MCF 10A (cell line): ENCODE results near the gene PAK1IP1. TPM values are rescaled to one million over a fixed set of nuclear protein-coding genes. Genes with fewer than 3 reads are reported as not detected.

Experiments
- BruUV-seq: library from RNA; stranded (reverse); fragments of 400-500 nt; replicated peaks from 2 replicates; lab custom pipeline; 2021; lab: Mats Ljungman, UMichigan
- CTCF ChIA-PET: fragments of 300-600 bp; sonication (Branson Sonifier 250); formaldehyde crosslinking; extraction: SDS; loops from one replicate; lab custom pipeline; 2021; ENCODE audit warnings: antibody characterized with exemption, inconsistent platforms; lab: Yijun Ruan, JAX
- POLR2A ChIA-PET: fragments of 300-600, 350-650 bp; sonication (Branson Sonifier 250); formaldehyde crosslinking; extraction: SDS; loops from one replicate; lab custom pipeline; 2020; ENCODE audit warnings: antibody characterized with exemption, inconsistent platforms; lab: Yijun Ruan, JAX
- DNase-seq: peaks from one replicate; pipeline ENCODE4 v3.0.0-alpha.2; 2018; ENCODE audit not compliant: unreplicated experiment
- H3K27ac Mint-ChIP-seq: one replicate; pipeline ENCODE4 v1.8.0; 2022; ENCODE audit warnings: mild to moderate bottlenecking, low read depth, mixed read lengths; ENCODE audit not compliant: unreplicated experiment
- H3K27me3 Mint-ChIP-seq: one replicate; pipeline ENCODE4 v1.8.0; 2022; ENCODE audit warnings: mixed read lengths; ENCODE audit not compliant: insufficient read depth, unreplicated experiment
- H3K36me3 Mint-ChIP-seq: one replicate; pipeline ENCODE4 v1.8.0; 2022; ENCODE audit warnings: mild to moderate bottlenecking, moderate library complexity, mixed read lengths; ENCODE audit not compliant: insufficient read depth, unreplicated experiment
- H3K4me1 Mint-ChIP-seq: one replicate; pipeline ENCODE4 v1.8.0; 2022; ENCODE audit warnings: mixed read lengths; ENCODE audit not compliant: insufficient read depth, unreplicated experiment
- H3K4me3 Mint-ChIP-seq: one replicate; pipeline ENCODE4 v1.8.0; 2022; ENCODE audit warnings: mild to moderate bottlenecking, moderate library complexity, mixed read lengths; ENCODE audit not compliant: unreplicated experiment
- H3K9me3 Mint-ChIP-seq: one replicate; pipeline ENCODE4 v1.8.0; 2022; ENCODE audit warnings: mixed read lengths; ENCODE audit not compliant: unreplicated experiment
- CTCF ChIP-seq: fragments of 200-600 bp; IDR thresholded peaks from one replicate; pipeline ENCODE4 v1.8.0; 2022; ENCODE audit warnings: antibody characterized with exemption, mild to moderate bottlenecking; ENCODE audit not compliant: unreplicated experiment
- intact Hi-C: fragments of 100-400 bp; cut with micrococcal nuclease; formaldehyde crosslinking; loops from 2 replicates; pipeline ENCODE4 v1.14.1; 2022
- total RNA-seq: library from RNA; stranded (reverse); gene quantifications from 2 replicates; pipeline ENCODE4 v1.2.3, GENCODE V29; 2022

PAK1IP1 gene
- total RNA-seq, 1 experiment from 2014 or later, result 38.1 TPM

GRCh38 chr6:10725716-10726115, 30.9 kb downstream of the PAK1IP1 start:
- H3K27me3 Mint-ChIP-seq, result no peaks in the 10 kb centered on the region
- intact Hi-C loops, result no loop called here
- peak overlapping the region; percentile 89 for H3K27ac Mint-ChIP-seq
- DNase-seq, result no peak
- POLR2A ChIA-PET, result interaction anchor here (6.3 kb wide), 1 partner anchor 20 kb away, joined by 185 read pairs; the partner anchor contains the start of gene TMEM14B
- CTCF ChIA-PET, result no interaction called here
- no TSS peak for BruUV-seq
- peaks cover 39% of the 10 kb centered on the region for H3K36me3 Mint-ChIP-seq
- H3K9me3 Mint-ChIP-seq, result no peaks in the 10 kb centered on the region
- H3K4me1 Mint-ChIP-seq, result peaks cover 30% of the 10 kb centered on the region
- TF ChIP-seq CTCF, result no peak
- peak overlapping the region; percentile 24 for H3K4me3 Mint-ChIP-seq

- ChIA-PET POLR2A (interaction anchor here (0.8 kb wide), 1 partner anchor 17 kb away, joined by 4 read pairs; no protein-coding TSS in a partner anchor), CTCF (interaction anchor here (0.6 to 1.3 kb wide), 2 partner anchors 220 to 381 kb away, joined by 3 to 4 read pairs; partner anchors contain the start of gene ERVFRD-1)
- intact Hi-C loops, result no loop called here
- H3K4me3 Mint-ChIP-seq, result no peak overlapping the region
- no peak for DNase-seq
- TF ChIP-seq CTCF, result no peak
- H3K27me3 Mint-ChIP-seq, result no peaks in the 10 kb centered on the region
- no TSS peak for BruUV-seq
- peaks cover 70% of the 10 kb centered on the region for H3K36me3 Mint-ChIP-seq
- no peaks in the 10 kb centered on the region for H3K9me3 Mint-ChIP-seq
- H3K4me1 Mint-ChIP-seq, result peaks cover 17% of the 10 kb centered on the region
- peak overlapping the region; percentile 77 for H3K27ac Mint-ChIP-seq
These were observed 35.5 kb downstream of the PAK1IP1 start for GRCh38 chr6:10730254-10730653.

GRCh38 chr6:10733151-10733715, 38.5 kb downstream of the PAK1IP1 start:
- intact Hi-C loops, result no loop called here
- Mint-ChIP-seq H3K27ac (peak overlapping the region; percentile 88), H3K4me1 (peaks cover 7% of the 10 kb centered on the region), H3K9me3 (no peaks in the 10 kb centered on the region), H3K27me3 (no peaks in the 10 kb centered on the region), H3K4me3 (no peak overlapping the region), H3K36me3 (peaks cover 61% of the 10 kb centered on the region)
- ChIA-PET CTCF (interaction anchor here (0.6 to 0.9 kb wide), 3 partner anchors 9 to 38 kb away, joined by 3 to 6 read pairs (median 3); partner anchors contain the start of genes PAK1IP1 and TMEM14B), POLR2A (interaction anchor here (0.8 to 2.3 kb wide), 5 partner anchors 9 to 26 kb away, joined by 3 to 14 read pairs (median 6); partner anchors contain the start of gene TMEM14C)
- no TSS peak for BruUV-seq
- no peak for DNase-seq
- no peak for TF ChIP-seq CTCF

GRCh38 chr6:10733863-10734262, 39.1 kb downstream of the PAK1IP1 start:
- no peak for TF ChIP-seq CTCF
- ChIA-PET CTCF (interaction anchor here (0.6 to 0.9 kb wide), 2 partner anchors 39 to 68 kb away, joined by 3 to 6 read pairs; partner anchors contain the start of gene PAK1IP1), POLR2A (interaction anchor here (0.7 to 2.3 kb wide), 7 partner anchors 10 to 319 kb away, joined by 3 to 31 read pairs (median 6); partner anchors contain the start of genes TMEM14B and TMEM14C)
- peak overlapping the region; percentile 88 for H3K27ac Mint-ChIP-seq
- no TSS peak for BruUV-seq
- H3K4me3 Mint-ChIP-seq, result no peak overlapping the region
- H3K36me3 Mint-ChIP-seq, result peaks cover 62% of the 10 kb centered on the region
- peaks cover 6% of the 10 kb centered on the region for H3K4me1 Mint-ChIP-seq
- no peaks in the 10 kb centered on the region for H3K9me3 Mint-ChIP-seq
- intact Hi-C loops, result loop anchor here (1.0 kb wide), 1 partner anchor 25 kb away; no protein-coding TSS in a partner anchor
- no peaks in the 10 kb centered on the region for H3K27me3 Mint-ChIP-seq
- no peak for DNase-seq
